ENCODE results near the gene RGR. TPM values are rescaled to one million over a fixed set of nuclear protein-coding genes. Genes with fewer than 3 reads are reported as not detected.

RGR gene
- total and polyA plus RNA-seq, 12 donors: 0.17 TPM; not detected in 11

DNA sequence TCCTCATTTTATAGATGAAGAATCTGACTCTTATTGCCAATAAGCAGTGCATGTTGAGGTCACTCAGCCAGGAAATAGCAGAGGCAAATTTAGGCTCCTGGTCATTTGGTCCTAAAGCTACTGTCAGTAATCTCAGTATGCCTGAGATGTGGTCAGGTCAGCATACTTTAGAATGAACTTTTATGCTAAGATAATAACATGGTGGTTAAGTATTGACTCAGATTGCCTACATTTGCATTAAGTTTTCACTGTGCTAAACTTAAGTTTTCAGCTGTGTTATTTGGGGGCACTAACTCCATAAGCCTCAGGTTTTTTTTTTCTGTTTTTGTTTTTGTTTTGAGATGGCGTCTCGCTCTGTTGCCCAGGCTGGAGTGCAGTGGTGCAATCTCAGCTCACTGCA is 47.6 kb downstream of the RGR start:
- whole genome bisulfite sequencing, 4 donors: 89 to 96% (median 91%) methylated on average over 2 of the region's 2 CpGs
- intact Hi-C loops (cut with DNase I): no loop called here
- Histone ChIP-seq H3K4me3 (no peak overlapping the region), H3K27ac (no peak overlapping the region), H3K36me3 (replicated peaks in 1 of 2) (no peaks in the 10 kb centered on the region), H3K9me3 (replicated peaks in 1 of 3) (no peaks in the 10 kb centered on the region), H3K4me1 (replicated peaks in 1 of 2) (no peaks in the 10 kb centered on the region), H3K27me3 (no peaks in the 10 kb centered on the region)
- TF ChIP-seq, protein P1, sequence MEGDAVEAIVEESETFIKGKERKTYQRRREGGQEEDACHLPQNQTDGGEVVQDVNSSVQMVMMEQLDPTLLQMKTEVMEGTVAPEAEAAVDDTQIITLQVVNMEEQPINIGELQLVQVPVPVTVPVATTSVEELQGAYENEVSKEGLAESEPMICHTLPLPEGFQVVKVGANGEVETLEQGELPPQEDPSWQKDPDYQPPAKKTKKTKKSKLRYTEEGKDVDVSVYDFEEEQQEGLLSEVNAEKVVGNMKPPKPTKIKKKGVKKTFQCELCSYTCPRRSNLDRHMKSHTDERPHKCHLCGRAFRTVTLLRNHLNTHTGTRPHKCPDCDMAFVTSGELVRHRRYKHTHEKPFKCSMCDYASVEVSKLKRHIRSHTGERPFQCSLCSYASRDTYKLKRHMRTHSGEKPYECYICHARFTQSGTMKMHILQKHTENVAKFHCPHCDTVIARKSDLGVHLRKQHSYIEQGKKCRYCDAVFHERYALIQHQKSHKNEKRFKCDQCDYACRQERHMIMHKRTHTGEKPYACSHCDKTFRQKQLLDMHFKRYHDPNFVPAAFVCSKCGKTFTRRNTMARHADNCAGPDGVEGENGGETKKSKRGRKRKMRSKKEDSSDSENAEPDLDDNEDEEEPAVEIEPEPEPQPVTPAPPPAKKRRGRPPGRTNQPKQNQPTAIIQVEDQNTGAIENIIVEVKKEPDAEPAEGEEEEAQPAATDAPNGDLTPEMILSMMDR (IDR thresholded peaks at IDR 0.05): no peak
- TF ChIP-seq POLR2A (IDR thresholded peaks at IDR 0.05): no peak
- no peak for DNase-seq

DNA sequence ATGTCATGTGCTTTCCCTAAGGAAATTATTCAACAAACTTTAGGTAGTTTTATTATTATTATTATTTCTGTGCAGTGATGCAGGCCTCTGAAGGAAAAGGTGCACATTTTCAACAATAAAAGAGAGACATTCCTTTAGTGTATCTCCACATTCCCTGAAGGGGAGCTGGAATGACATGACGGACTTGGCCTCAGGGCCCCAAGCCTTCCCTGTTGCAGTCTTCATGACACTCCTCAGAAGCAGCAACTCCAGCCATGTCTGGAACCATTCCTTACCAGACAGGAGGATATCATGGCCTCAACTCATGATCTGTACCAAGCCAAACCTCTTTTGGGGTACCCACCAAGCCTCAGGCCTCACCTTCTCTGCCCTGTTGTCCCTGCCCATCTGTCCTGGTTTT is 48.3 kb downstream of the RGR start:
- WGBS, 4 donors: 79 to 96% (median 88%) methylated on average over 1 of the region's 1 CpG
- H3K4me1 ChIP-seq (replicated peaks in 1 of 2): no peaks in the 10 kb centered on the region
- no peaks in the 10 kb centered on the region for H3K36me3 ChIP-seq (replicated peaks in 1 of 2)
- no peaks in the 10 kb centered on the region for H3K27me3 ChIP-seq
- H3K27ac ChIP-seq: no peak overlapping the region
- H3K9me3 ChIP-seq (replicated peaks in 1 of 3): no peaks in the 10 kb centered on the region
- TF ChIP-seq POLR2A (IDR thresholded peaks at IDR 0.05): no peak
- TF ChIP-seq, protein P1 (IDR thresholded peaks at IDR 0.05): no peak
- intact Hi-C loops (cut with DNase I): no loop called here
- no peak overlapping the region for H3K4me3 ChIP-seq
- DNase-seq: no peak

DNA sequence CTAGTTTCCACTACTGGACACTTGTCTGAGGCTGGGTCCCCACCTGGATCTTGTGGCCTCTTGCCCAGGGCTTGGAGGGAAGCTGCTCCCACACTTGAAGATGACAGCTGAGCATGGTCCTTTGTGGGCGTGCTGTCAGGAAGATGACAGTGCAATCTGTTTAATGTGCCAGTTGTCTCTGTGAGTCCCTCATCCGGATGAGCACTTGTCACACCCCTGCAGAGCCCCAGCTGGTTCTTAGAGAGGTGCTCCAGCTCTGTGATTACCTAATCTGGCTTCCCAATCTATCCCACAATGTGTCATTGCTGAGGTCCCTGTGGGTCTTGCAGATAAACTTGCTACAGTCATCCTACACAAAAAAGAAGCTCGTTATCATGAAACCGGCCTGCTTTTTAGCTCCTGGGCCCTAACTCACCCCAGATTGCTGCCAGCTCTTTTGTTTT is 48.7 kb downstream of the RGR start:
- Histone ChIP-seq H3K27me3 (no peaks in the 10 kb centered on the region), H3K36me3 (replicated peaks in 1 of 2) (no peaks in the 10 kb centered on the region), H3K4me3 (no peak overlapping the region), H3K9me3 (replicated peaks in 1 of 3) (no peaks in the 10 kb centered on the region), H3K4me1 (replicated peaks in 1 of 2) (no peaks in the 10 kb centered on the region), H3K27ac (no peak overlapping the region)
- WGBS, 4 donors: 52 to 69% (median 61%) methylated on average over 4 of the region's 4 CpGs
- no peak for DNase-seq
- intact Hi-C loops (cut with DNase I): no loop called here
- TF ChIP-seq POLR2A (IDR thresholded peaks at IDR 0.05): no peak
- TF ChIP-seq, protein P1 (IDR thresholded peaks at IDR 0.05): no peak

DNA sequence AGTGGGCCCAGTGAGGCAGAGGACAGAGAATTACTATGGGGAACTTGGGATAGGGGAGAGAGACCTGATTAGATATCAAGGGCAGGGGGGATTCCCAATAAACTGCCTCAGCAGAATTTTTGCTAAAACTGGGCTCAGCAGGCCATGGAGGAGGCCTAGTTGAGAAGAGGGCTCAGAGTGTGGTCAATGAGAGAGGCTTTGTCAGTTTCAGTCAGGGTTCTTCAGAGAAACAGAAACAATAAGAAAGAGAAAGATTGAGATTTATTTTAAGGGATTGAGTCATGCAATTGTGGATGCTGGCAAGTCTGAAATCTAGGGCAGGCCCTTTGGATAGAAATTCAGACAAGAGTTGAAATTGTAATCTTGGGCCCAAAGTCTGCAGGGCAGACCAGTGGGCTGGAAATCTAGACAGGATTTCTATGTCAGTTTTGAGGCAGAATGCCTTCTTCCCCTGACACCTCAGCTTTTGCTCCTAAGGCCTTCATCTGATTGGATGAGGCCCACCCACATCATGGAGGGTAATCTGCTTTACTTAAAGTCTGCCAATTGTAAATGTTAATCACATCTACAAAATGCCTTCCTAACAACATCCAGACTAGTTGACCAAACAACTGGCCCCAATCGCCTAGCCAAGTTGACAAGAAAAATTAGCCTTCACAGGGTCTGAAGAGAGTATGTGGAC is 50.1 kb downstream of the RGR start:
- intact Hi-C loops (cut with DNase I): no loop called here
- no peak for TF ChIP-seq POLR2A (IDR thresholded peaks at IDR 0.05)
- TF ChIP-seq, protein P1 (IDR thresholded peaks at IDR 0.05): no peak
- 78 to 93% (median 87%) methylated on average over 1 of the region's 1 CpG for WGBS, 4 donors
- H3K36me3 ChIP-seq (replicated peaks in 1 of 2): no peaks in the 10 kb centered on the region
- H3K9me3 ChIP-seq (replicated peaks in 1 of 3): no peaks in the 10 kb centered on the region
- no peaks in the 10 kb centered on the region for H3K4me1 ChIP-seq (replicated peaks in 1 of 2)
- H3K4me3 ChIP-seq: no peak overlapping the region
- no peaks in the 10 kb centered on the region for H3K27me3 ChIP-seq
- no peak overlapping the region for H3K27ac ChIP-seq
- no peak for DNase-seq
